ENCODE data around the gene LMF1.

LMF1 gene

DNA sequence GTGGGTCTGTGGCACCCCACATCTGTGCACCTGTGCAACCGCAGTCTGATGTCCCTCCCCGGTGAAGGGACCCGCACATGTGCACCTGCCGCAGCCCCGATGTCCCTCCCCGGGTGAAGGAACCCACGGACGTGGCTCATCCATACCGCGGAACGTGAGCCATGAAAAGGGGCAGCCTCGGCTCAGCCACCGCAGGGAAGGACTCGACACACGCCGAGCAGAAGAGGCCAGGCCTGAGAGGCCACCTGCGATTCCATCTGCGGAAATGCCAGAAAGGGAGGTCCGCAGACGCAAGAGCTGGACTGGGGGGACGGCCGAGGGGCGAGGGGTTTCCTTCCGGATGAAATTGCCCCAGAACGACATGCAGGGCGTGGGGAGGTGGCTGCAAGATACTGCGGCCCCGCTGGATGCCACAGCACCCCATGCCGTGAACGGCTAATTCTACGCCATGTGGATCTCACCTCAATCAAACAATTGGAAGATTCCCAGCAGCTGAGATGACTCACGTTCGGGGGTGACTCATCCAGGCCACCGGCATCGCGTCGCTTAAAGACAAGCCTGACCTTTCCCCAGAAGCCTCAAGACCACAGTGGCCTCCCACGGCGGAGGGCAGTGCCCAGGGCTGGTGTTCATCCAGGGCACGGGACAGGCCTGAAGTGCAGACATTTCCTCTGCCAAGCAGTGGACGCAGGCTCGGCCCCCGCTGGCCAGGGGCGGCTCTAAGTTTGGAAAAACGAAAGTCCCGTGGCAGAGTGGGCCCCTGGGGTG is 31.8 kb upstream of the LMF1 start:
- FAIRE-seq, result no peak

DNA sequence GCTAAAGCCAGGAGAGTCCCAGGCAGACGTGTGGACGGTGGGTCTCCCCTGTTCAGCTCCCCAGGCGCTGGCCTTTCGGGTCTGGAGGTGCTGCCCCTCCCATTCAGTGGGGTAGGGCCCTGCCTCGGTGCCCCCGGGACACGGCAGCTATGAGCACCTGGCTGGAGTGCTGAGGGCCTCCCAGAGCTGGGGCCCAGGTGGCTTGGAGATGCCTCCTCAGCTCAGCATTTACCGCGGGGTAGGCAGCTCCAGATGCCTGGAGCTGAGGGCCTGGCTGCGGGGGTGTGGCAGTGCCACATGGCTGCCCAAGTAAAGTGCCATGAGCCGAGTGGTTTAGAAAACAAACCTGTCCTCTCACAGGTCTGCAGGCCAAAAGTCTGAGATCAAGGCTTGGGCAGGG is 30.3 kb upstream of the LMF1 start:
- no peak for FAIRE-seq

- FAIRE-seq, result no peak
Observed at GRCh38 chr16:1000608-1001007, 29.8 kb upstream of the LMF1 start.

GRCh38 chr16:999677-1000076 is 28.9 kb upstream of the LMF1 start:
- FAIRE-seq, result no peak

GRCh38 chr16:998615-999014 is 27.8 kb upstream of the LMF1 start:
- no peak for FAIRE-seq

DNA sequence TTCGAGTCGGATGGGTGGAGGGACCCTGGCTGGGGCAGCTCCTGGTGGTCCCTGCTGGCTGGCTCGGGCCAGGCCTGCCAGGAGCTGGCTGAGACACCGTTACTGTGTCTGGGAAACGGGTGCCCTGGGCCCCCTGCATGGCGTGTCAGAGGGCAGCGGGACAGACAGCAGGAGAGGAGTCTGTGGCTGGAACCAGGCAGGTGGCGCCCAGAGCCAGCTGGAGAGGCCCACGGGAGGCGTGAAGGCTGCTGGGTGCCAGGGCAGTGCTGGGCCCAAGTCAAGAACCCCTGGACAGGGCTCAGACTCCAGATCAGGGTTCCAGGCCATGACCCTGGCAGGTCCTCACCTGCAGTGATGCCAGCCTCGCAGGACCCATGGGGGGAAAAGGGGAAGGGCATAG is 27.4 kb upstream of the LMF1 start:
- FAIRE-seq, result no peak

DNA sequence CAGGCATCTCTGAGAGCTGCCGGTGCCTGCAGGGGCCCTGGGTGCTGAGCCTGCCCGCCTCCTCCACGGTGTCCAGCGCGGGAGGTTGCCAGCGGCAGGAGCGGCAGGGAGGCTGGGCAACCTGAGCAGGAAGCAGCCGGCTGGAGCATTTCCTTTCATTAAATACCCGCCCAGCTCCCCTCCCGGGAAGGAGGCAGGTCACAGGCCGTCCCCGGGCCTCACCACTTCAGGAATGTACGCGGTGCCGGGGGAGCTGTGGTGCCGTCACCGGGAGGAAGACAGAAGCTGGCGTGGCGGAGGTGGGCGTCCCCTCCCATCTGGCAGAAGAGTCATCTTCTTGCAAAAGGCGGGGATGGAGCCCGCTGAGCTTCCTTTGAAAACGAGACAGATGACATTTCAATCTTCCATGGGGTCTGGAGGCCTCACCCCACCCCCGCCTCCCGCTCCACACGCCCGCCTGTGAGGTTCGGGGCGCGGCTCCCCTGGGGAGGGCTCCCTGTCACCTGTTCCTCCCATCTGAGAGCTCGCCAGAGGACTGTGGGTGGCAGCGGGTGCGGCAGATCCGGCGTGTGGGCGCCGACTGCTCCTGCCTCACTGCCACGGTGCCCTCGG is 26.8 kb upstream of the LMF1 start:
- no peak for FAIRE-seq

DNA sequence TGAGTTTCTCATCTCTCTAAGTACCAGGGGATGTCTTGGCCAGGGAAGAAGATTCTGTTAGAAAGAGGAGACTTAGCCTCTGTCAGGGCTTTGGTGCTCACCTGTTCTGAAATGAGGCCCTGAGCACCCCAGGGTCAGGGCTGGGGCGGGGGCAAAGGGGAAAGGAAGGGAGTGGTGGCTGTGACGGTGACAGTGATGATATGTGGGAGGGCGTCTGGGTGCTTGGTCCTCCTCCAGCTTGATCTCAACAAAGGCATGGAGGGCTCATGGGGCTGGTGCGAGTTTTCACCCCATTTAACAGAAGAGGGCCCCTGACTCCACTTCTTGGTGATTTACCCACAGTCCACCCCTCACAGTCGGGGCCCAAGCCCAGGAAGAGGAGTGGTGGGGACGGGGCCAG is 25.9 kb upstream of the LMF1 start:
- FAIRE-seq, result no peak

DNA sequence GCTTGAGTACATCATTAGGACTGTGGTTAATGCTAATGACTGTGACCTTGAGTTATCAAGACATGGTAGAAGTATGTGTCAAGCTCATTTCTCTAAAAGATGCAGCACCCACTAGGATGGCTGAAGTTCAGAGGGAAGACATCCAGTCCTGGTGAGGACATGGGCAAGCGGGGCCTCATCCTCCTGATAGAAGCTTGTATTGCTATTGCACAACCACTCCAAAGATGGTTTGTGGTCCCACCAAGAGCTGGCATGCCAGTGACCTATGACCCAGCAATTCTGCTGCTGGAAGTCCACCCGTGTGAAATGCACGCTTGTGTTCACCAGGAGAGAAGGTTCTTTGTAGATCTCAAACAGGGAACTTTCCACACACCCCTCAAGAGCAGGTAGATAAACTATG is 25.0 kb upstream of the LMF1 start:
- FAIRE-seq, result no peak

GRCh38 chr16:995087-995486 is 24.3 kb upstream of the LMF1 start:
- no peak for FAIRE-seq

- no peak for FAIRE-seq
Observed at GRCh38 chr16:993731-994130, 22.9 kb upstream of the LMF1 start.

- FAIRE-seq, result no peak
Observed at GRCh38 chr16:991773-992172, 21.0 kb upstream of the LMF1 start.

GRCh38 chr16:991345-991744 is 20.6 kb upstream of the LMF1 start:
- no peak for FAIRE-seq

DNA sequence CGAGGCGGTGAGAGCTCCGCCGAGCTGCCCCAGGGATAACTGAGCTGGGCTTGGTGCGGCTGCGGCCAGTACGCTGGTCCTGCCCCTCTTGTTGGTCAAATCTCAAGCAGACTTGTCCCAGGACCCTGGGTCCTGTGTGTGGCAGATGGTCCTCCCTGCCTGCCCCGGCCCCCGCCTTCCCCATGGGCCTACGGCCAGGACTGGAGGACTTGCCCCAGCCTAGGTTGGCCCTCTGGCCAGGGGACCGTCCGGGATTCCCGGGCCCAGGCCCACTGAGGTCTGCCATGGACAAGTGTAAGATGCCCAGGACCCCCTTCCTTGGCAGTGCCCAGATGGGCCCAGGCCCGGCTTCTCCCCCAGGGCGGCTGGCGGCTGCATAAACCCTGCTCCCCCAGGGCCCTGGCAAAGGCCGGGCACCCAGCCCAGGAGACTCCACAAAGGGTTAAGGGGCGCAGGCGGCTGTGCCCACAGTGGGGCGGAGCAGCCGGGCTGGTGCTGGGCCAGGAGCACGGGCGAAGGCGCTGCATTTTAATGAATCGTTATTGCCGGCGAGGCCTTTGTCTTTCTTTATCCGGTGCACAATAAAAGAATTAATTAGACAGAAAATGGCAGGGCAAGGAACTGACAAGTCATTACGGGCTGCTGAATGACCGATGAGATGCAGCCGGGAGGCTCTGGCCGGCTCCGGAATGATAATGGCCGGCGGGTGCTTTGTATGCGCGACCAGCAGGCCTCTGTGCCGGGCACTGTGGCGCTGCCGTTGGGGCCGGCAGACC is 19.9 kb upstream of the LMF1 start:
- FAIRE-seq, result no peak

GRCh38 chr16:989354-989814 is 18.6 kb upstream of the LMF1 start:
- no peak for FAIRE-seq

DNA sequence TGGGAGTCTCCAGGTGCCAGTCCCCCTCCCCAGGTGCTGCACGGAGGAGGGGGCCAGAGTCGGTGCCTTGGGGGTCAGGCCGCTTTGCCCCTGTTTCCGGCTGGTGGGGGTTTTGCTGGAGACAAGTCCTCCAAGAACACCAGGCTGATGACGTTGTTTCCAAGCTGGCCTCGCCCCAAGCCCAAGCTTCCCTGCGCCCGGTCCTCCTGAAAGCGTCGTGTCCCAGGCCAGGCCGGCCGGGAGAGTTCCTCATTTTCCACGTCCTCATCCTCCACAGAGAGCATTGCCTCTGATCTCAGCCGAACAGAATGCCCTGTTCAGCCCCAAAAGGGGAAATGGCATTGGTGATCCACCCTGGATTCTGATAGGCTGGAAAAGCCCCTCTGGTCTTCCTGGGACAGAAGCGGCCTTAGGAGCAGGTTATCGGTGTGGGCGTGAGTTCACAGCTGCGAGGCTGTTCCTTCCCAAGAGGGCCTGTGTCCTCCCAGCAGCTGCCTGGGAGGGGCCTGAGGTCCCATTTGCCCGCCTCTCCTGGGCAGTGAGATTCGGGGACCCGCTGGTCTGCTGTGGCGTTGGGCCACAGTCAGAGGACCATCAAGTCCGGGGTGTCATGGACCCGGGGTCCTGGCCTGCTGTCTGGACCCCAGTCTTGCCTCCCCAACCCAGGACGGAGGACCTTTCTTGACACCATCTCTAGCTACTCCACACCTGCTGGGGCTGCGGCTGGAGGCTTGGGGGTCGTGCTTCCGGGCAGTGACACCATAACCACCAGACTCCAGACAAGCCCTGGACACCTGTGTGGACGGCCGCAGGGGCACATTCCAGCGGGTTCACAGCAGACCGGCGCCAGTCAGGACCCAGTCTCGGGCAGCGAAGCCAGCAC is 17.9 kb upstream of the LMF1 start:
- no peak for FAIRE-seq

DNA sequence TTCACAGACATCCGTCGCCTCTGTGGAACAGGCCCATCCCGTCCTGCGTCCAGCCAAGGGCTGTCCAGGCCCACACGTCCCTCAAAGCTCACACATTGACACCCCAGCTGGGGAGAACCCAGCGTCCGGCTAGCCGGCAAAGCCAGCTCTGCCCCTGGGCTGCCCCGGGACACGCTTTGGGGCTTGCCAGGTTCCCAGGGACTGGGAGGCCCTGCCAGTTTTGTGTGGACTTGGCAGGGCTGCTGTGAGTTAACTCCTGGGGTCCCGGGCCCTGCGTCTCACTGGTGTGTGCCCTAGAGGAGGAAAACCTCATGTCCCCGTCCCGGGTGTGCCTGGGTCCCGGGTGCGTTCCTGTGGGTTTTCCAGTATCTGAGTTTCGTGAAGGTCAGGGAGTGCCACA is 17.1 kb upstream of the LMF1 start:
- FAIRE-seq, result no peak

DNA sequence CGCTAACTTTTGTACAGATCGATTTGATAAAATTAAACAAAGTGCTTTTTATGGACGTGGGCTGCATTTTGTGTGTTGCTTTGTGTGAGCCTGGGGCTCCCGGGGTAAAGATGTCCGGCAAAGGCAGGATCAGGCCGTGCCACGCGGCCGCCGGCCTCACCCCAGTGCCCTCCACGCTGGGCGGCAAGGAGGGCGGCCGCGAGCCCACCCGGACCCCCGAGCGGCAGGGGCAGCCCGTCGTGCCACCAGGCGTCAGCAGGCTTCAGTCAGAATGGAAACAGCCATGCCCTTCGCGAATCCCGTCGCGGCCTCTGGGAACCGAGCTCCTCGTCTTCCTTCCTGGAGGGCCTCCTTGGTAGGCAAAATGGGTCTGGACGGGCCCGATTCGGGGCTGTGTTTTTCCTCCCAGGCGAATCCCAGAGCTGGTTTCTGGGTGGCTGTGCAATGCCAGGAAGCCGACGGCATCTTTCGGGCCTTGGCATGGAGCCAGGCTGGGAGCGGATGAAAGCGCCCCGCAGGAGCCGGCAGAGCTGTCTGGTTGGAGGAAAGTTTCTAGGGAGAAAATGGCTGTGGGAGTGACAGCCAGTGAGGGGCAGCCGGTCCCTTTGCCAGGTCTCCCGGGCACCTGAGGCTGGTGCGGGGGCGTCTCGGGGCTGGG is 16.3 kb upstream of the LMF1 start:
- no peak for FAIRE-seq

GRCh38 chr16:986411-986810 is 15.6 kb upstream of the LMF1 start:
- no peak for FAIRE-seq

- no peak for FAIRE-seq
Observed at GRCh38 chr16:985646-986400, 15.0 kb upstream of the LMF1 start.
